Adrenal gland (tissue), 5 donors: ENCODE measurements around the gene EPC1.

ENCODE experiments used
- CTCF ChIP-seq, 6 experiments: fragments of 450-650 bp in 4 of 6; fragments of 200-600 bp in 2 of 6; sonication (generic) in 1 of 6; IDR thresholded peaks; 1 replicate in 5 of 6; 2 replicates in 1 of 6; pipeline versions ENCODE4 v1.5.1 to v1.8.0; 2016 to 2021; ENCODE audit warnings: antibody characterized with exemption in 6 of 6, mild to moderate bottlenecking in 2 of 6, moderate library complexity in 1 of 6
- POLR2A ChIP-seq, 2 donors: fragments of 450-650 bp; IDR thresholded peaks; one replicate each; pipeline ENCODE4 v1.6.1; 2017; ENCODE audit warnings: antibody characterized with exemption in 2 of 2, mild to moderate bottlenecking in 2 of 2, moderate library complexity in 1 of 2
- donor health status: DM: no; HTN: no; CAD: no.

GRCh38 chr10:32366588-32366987 is 19.6 kb upstream of the EPC1 start:
- TF ChIP-seq CTCF (IDR thresholded peaks at IDR 0.05), result no peak
- TF ChIP-seq POLR2A (IDR thresholded peaks at IDR 0.05), result no peak
